Measurements from ENCODE around the gene KCNMA1. TPM values are rescaled to one million over a fixed set of nuclear protein-coding genes. Genes with fewer than 3 reads are reported as not detected.

KCNMA1 gene
- total and polyA plus RNA-seq, 2 donors from 2014 or later = 4.2 to 8.9 TPM

GRCh38 chr10:77289027-77289501 is 348.5 kb downstream of the KCNMA1 start:
- H3K4me3 ChIP-seq (ENCODE audit: low read length in 3 of 3) = no peak overlapping the region
- H3K4me1 ChIP-seq (ENCODE audit: control insufficient read depth in 2 of 3, insufficient read depth in 2 of 3, low read depth in 1 of 3, low read length in 3 of 3) = no peaks in the 10 kb centered on the region
- H3K9ac ChIP-seq (ENCODE audit: low read length in 3 of 3) = no peak overlapping the region
- no peak for TF ChIP-seq CTCF (IDR thresholded peaks at IDR 0.05; ENCODE audit: borderline replicate concordance, extremely low read depth, insufficient read depth)
- intact Hi-C loops (cut with DNase I) = no loop called here
- no peak for FAIRE-seq
- no peak overlapping the region for H3K27ac ChIP-seq (ENCODE audit: low read depth in 2 of 2, low read length in 2 of 2)
- H3K27me3 ChIP-seq (ENCODE audit: control insufficient read depth, insufficient read depth, low read length) = no peaks in the 10 kb centered on the region
- H3K36me3 ChIP-seq (ENCODE audit: control insufficient read depth in 2 of 3, insufficient read depth in 3 of 3, low read length in 3 of 3) = no peaks in the 10 kb centered on the region
- no peaks in the 10 kb centered on the region for H3K9me3 ChIP-seq (ENCODE audit: control insufficient read depth in 2 of 3, insufficient read depth in 1 of 3, low read length in 3 of 3)
- DNase-seq = no peak

GRCh38 chr10:77287647-77288120 is 349.9 kb downstream of the KCNMA1 start:
- Histone ChIP-seq H3K9ac (ENCODE audit: low read length in 3 of 3) (no peak overlapping the region), H3K27me3 (ENCODE audit: control insufficient read depth, insufficient read depth, low read length) (no peaks in the 10 kb centered on the region), H3K4me1 (ENCODE audit: control insufficient read depth in 2 of 3, insufficient read depth in 2 of 3, low read depth in 1 of 3, low read length in 3 of 3) (no peaks in the 10 kb centered on the region), H3K27ac (ENCODE audit: low read depth in 2 of 2, low read length in 2 of 2) (no peak overlapping the region), H3K36me3 (ENCODE audit: control insufficient read depth in 2 of 3, insufficient read depth in 3 of 3, low read length in 3 of 3) (no peaks in the 10 kb centered on the region), H3K9me3 (ENCODE audit: control insufficient read depth in 2 of 3, insufficient read depth in 1 of 3, low read length in 3 of 3) (no peaks in the 10 kb centered on the region), H3K4me3 (ENCODE audit: low read length in 3 of 3) (no peak overlapping the region)
- intact Hi-C loops (cut with DNase I) = no loop called here
- no peak for TF ChIP-seq CTCF (IDR thresholded peaks at IDR 0.05; ENCODE audit: borderline replicate concordance, extremely low read depth, insufficient read depth)
- DNase-seq (no peak), FAIRE-seq (no peak)

GRCh38 chr10:77286531-77287508 is 350.8 kb downstream of the KCNMA1 start:
- no peak overlapping the region for H3K9ac ChIP-seq (ENCODE audit: low read length in 3 of 3)
- no peaks in the 10 kb centered on the region for H3K27me3 ChIP-seq (ENCODE audit: control insufficient read depth, insufficient read depth, low read length)
- FAIRE-seq (no peak), DNase-seq (no peak)
- H3K27ac ChIP-seq (ENCODE audit: low read depth in 2 of 2, low read length in 2 of 2) = no peak overlapping the region
- no peaks in the 10 kb centered on the region for H3K9me3 ChIP-seq (ENCODE audit: control insufficient read depth in 2 of 3, insufficient read depth in 1 of 3, low read length in 3 of 3)
- TF ChIP-seq CTCF (IDR thresholded peaks at IDR 0.05; ENCODE audit: borderline replicate concordance, extremely low read depth, insufficient read depth) = no peak
- no peaks in the 10 kb centered on the region for H3K36me3 ChIP-seq (ENCODE audit: control insufficient read depth in 2 of 3, insufficient read depth in 3 of 3, low read length in 3 of 3)
- intact Hi-C loops (cut with DNase I) = no loop called here
- H3K4me1 ChIP-seq (ENCODE audit: control insufficient read depth in 2 of 3, insufficient read depth in 2 of 3, low read depth in 1 of 3, low read length in 3 of 3) = no peaks in the 10 kb centered on the region
- no peak overlapping the region for H3K4me3 ChIP-seq (ENCODE audit: low read length in 3 of 3)

All from kidney (tissue), 14 donors.